ENCODE data around the gene CCDC191.

GRCh38 chr3:114033721-114034120 lies 22.6 kb downstream of the CCDC191 start:
- TF ChIP-seq, protein P1, sequence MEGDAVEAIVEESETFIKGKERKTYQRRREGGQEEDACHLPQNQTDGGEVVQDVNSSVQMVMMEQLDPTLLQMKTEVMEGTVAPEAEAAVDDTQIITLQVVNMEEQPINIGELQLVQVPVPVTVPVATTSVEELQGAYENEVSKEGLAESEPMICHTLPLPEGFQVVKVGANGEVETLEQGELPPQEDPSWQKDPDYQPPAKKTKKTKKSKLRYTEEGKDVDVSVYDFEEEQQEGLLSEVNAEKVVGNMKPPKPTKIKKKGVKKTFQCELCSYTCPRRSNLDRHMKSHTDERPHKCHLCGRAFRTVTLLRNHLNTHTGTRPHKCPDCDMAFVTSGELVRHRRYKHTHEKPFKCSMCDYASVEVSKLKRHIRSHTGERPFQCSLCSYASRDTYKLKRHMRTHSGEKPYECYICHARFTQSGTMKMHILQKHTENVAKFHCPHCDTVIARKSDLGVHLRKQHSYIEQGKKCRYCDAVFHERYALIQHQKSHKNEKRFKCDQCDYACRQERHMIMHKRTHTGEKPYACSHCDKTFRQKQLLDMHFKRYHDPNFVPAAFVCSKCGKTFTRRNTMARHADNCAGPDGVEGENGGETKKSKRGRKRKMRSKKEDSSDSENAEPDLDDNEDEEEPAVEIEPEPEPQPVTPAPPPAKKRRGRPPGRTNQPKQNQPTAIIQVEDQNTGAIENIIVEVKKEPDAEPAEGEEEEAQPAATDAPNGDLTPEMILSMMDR (conservative IDR thresholded peaks at IDR 0.05 in 1 of 2, IDR thresholded peaks at IDR 0.05 in 1 of 2; ENCODE audit: low read depth in 1 of 2, low read length in 2 of 2): no peak
- no peak for TF ChIP-seq EZH2 (IDR thresholded peaks at IDR 0.05; ENCODE audit: low read length, missing control alignments)
